Stimulated activated CD8-positive, alpha-beta memory T cell treated with anti-CD3 and anti-CD28 coated beads, Interleukin-15, amount 100 ng/mL, for 24 hours (primary cell): ENCODE measurements around the gene KXD1.

Experiments
- DNase-seq: peaks from one replicate; pipeline ENCODE4 v3.0.0-alpha.2; 2020; ENCODE audit warnings: low read depth

KXD1 gene

GRCh38 chr19:18601875-18602274 lies 44.2 kb downstream of the KXD1 start:
- DNase-seq: no peak

DNA sequence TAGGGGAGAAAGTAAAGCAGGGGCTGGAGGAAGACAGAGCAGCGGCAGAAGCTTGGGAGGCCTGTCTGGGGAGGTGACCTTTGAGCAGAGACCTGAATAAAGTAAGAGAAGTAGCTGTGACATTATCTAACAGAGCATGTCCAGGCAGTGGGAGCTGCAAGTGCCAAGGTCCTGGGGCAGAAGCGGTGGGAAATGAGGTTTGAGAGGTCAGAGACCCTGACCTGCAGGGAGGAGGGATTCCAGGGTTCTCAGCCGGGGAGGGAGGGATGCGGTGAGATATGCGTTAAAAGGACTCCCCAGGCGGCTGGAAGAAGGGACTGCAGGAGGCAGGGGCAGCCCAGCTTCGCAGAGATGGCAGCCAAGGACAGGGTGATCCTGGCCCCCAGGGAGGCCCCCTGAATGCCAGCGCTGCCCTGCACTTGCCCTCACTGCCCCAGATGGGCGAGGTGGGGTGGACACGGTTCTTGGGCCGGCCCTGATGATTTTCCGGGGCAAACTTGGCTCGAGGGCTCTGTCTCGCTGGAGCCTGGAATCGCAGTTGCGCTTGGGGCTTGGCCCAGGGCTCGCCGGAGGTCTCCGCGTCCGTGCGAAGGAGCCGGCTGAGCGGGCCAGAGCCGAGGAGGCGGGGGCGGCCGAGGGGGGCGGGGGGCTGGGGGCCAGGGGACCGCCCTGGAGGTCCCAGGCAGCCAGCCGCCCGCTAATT lies 45.7 kb downstream of the KXD1 start:
- DNase-seq: no peak

GRCh38 chr19:18603958-18604819 lies 46.5 kb downstream of the KXD1 start:
- no peak for DNase-seq

GRCh38 chr19:18604820-18605159 lies 47.1 kb downstream of the KXD1 start:
- DNase-seq: no peak

DNA sequence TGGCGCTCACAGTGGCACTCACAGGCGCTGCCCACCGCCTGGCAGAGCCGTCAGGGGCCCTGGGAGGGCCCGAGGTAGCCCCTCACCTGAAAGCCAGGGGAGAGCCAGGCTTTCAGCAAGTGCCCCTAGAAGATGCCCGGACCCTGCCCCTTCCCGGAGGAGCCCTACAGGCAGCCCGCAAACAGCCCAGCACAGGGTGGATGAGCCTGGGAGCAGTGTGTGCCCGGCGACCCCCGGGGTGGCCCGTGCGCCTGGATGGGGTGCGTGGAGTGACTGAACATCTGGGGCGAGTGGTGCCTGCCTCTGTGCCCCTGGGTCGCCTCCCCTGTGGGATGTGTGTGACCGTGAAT lies 47.5 kb downstream of the KXD1 start:
- no peak for DNase-seq

DNA sequence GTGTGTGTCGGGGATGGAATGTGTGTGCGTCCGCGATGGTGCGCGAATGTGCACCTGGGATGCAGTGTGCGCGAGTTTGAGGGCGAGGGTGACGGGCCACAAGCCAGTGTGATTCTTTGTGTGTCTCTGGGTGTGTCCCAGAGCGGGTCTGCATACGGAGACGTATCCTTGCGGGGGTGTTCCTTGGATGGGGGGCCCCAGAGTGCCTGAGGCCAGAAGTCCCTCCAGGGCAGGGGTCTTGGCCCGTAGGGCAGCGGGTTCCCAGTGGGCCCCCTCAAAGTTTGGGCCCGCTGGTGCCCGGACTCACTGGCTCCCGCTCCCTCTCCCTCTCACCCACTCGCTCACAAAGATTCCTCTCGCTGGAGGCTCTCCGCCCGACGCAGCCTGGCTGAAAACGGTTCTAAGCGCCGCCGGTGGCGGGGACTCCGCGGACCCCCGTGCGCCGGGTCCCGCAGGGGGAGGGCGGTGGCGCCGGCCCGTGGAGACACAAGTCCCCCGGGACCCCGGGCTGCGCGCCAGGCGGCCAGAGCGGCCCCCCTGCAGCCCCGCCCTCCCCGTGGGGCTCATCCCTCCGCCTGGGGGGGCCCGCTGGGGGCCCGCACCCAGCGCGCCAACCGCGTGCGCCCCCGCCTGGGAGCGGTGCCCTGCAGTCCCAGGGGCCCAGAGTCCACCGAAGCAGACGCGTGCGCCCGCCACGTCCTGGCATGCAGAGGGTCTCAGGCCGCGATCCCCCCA lies 48.0 kb downstream of the KXD1 start:
- no peak for DNase-seq

- DNase-seq: no peak
Observed at GRCh38 chr19:18606281-18607225, 48.9 kb downstream of the KXD1 start, which contains the start of gene CRLF1. Gene CRLF1 (minus strand): TSS chr19:18606799. CDS start chr19:18606656, 143 bp downstream.

DNA sequence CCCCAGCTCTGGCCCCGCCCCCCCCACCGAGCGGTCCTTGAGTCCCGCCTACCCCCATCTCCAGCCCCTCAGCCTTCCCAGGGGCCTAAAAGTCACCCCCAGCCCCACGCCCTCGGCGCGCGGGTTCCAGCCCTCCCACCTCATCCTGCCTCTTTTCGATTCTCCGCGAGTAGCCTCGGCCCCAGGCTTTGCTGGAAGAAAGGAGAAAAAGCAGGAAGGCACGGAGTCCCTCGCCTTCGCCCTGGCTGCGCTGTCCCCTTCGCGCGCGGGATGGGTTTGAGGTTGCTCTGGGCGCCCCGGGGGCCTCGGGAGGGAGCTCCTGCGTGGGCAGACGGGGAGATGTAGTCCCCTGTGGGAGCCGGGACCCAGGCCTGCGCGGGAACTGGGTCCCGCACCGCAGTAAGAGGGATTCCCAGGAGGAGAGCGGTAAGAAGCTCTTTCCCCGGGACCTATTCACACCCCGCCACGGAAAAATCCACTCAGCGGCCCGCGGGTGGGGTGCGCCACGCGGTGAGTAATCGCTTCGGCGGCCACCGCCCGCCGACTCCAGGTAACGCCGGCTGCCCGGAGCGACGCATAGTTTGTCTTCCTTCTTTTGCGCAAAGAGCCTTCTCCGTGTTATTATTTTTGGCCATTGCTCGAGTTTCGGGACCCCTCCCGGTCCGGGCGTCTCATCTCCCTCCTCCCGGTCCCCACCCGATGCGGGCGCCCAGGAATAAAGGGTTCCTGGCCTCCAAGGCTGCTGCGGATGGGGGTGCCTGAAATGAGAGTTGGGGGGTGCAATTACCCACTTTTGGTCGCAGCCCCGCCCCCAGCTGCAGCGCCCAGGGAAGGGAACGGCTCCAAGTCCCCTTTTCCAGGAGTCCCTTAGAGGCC lies 49.8 kb downstream of the KXD1 start:
- DNase-seq: no peak

- no peak for DNase-seq
Observed at GRCh38 chr19:18608102-18608804, 50.6 kb downstream of the KXD1 start.

DNA sequence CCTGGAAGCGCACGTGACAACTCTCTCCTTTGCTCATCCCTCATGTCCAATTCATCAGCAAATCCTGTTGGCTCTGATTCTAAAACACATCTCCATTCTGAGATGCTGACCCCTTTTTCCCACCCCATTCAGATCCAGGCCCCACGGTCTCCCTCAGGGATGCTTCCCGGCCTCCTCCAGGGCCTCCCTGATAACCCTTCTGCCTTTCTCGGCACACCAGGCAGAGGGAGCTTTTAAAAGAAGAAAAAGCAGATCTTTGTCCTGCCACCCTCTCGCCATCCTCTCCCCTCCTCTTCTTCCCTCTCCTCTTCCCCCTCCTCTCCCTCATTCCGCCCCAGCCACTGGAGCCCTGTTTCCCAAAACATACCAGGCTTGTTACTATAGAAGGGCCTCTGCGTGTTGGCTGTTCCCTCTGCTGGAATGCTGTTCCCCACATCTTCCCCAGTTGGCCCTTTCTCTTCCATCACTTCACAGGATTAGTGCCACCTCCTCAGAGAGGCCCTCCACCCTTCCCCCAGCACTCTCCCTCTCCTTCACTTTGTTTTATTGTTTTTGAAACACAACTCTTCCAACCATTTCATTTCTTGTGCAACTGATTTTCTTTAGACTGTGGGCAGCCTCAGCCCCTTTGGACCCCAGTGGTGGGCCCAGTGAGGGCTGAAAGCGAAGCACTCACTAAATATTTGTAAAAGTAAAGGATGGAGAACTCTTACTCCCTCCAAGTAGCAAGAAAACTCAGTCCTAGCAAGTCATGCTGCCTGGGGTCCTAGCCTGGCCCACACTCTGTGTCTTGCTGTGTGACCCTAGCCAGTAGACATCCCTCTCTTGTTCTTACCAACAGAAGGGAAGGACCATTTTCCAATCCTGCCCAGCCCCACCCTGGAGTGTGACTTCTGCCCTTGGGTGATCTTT lies 51.4 kb downstream of the KXD1 start:
- no peak for DNase-seq

DNA sequence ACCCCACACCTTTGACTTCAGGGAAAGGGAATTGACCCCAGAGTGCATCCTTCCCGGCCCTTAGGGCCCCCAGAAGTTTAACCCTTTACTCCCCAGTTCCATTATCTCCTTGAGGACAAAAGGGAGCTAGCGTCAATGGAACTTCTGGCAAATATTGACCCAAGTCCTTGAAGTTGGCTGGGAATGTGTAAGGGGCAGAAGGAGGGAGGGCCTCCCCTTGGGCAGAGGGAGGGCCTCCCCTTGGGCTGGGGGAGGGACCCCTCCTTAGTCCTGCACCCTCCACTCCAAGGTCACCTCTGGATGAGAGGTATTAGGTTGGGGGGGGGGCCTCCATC lies 52.0 kb downstream of the KXD1 start:
- no peak for DNase-seq

DNA sequence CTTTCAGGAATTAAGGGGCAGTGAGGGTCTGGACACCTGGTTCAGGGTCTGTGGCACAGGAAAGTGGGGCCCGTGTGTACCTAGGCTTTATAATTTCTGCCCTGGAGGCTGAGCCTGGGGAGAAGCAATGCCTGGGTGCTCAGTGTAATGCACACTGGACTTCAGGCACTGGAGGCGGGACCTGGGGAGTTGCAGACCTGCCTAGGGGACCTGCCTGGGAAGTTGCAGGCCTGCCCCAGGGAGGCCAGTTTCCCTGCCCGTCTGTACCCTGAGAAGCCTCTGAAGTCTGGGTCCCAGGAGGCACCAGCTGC lies 52.5 kb downstream of the KXD1 start:
- no peak for DNase-seq

DNA sequence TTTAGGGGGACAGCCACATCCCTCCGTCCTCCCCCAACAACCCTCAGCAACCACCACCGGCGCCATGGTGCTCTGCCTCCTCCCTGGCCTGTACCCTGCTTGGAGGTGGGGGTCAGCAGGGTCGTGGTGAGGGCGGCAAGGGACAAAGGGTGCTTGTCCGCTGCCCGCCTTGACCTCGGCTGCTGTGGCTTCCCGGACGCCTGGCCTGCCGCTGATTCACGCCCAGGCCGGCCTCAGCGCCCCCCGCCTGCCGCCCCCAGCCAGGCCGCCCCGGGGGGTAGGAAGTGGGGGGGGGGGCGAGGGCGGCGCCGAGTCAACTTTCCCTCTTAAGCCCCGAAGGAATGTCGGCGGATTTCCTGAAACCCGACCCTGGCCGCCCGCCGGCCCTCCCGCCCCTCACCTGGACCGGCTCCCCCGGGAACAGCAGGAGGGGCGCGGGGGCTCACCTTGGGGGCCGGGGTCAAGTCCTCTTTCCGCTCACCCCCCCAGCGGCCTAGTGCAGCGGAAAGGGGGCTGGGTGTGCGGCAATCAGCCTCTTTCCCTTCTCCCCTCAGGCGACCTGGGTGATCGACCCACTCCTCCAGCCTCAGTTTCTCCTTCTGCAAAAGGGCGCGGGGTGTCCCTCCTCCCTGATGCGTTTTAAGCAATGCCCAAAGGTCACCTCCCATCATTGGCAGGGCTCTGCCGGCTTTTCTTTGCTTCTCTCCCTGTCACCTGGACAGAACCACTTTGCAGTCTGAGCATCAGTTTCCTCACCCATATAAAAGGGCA lies 53.1 kb downstream of the KXD1 start:
- no peak for DNase-seq

GRCh38 chr19:18611327-18612050 lies 53.8 kb downstream of the KXD1 start:
- DNase-seq: no peak

GRCh38 chr19:18612051-18612771 lies 54.5 kb downstream of the KXD1 start:
- DNase-seq: no peak

- no peak for DNase-seq
Observed at GRCh38 chr19:18612772-18613588, 55.3 kb downstream of the KXD1 start, which contains the start of gene TMEM59L. Gene TMEM59L (plus strand): TSS chr19:18612870. CDS start chr19:18612959, 89 bp downstream.
